Epithelial cell of proximal tubule (primary cell): ENCODE data around the gene ADAMTS9. TPM values are rescaled to one million over a fixed set of nuclear protein-coding genes. Genes with fewer than 3 reads are reported as not detected.
A peak's percentile ranks its signal among the peaks of the same experiment; 100 is the strongest.

Experiments
- DNase-seq: peaks from one replicate; pipeline ENCODE4 v3.0.0-alpha.2; 2011; ENCODE audit warnings: low read depth
- H3K4me3 ChIP-seq: 2 replicates; pipeline ENCODE4 v1.5.1; 2011; ENCODE audit warnings: low read depth, mild to moderate bottlenecking, low read length
- CTCF ChIP-seq: conservative IDR thresholded peaks from 2 replicates; pipeline ENCODE4 v1.5.1; 2012; ENCODE audit warnings: low read depth, mild to moderate bottlenecking, low read length
- total RNA-seq: library from RNA; depleted of rRNA; stranded (reverse); fragments of >200 nt; gene quantifications from 2 replicates; pipeline ENCODE4 v1.2.3, GENCODE V29; 2015

Gene ADAMTS9
- total RNA-seq, 1 donor from 2014 or later, result 92.7 TPM

- TF ChIP-seq CTCF, result no peak
These were observed 18.1 kb upstream of the ADAMTS9 start for GRCh38 chr3:64705946-64706345.

GRCh38 chr3:64696896-64697295, 9.1 kb upstream of the ADAMTS9 start:
- no peak for TF ChIP-seq CTCF
- H3K4me3 ChIP-seq, result no peak overlapping the region
- no peak for DNase-seq

More at GRCh38 chr3:64705946-64706345, 18.1 kb upstream of the ADAMTS9 start:
- no peak overlapping the region for H3K4me3 ChIP-seq
- no peak for DNase-seq

GRCh38 chr3:64694114-64694513, 6.3 kb upstream of the ADAMTS9 start:
- H3K4me3 ChIP-seq, result no peak overlapping the region
- no peak for TF ChIP-seq CTCF
- DNase-seq, result no peak

GRCh38 chr3:64693031-64693430, 5.2 kb upstream of the ADAMTS9 start:
- H3K4me3 ChIP-seq, result no peak overlapping the region
- DNase-seq, result no peak
- TF ChIP-seq CTCF, result no peak

- no peak for DNase-seq
- TF ChIP-seq CTCF, result no peak
- no peak overlapping the region for H3K4me3 ChIP-seq
These were observed 3.3 kb upstream of the ADAMTS9 start for GRCh38 chr3:64691051-64691450.

GRCh38 chr3:64687086-64687780, 567 bp downstream of the ADAMTS9 start:
- DNase-seq, result no peak
- TF ChIP-seq CTCF, result no peak
- H3K4me3 ChIP-seq, result peak overlapping the region; percentile 83

GRCh38 chr3:64686446-64686908, 1.3 kb downstream of the ADAMTS9 start:
- TF ChIP-seq CTCF, result no peak
- no peak for DNase-seq
- H3K4me3 ChIP-seq, result peak overlapping the region; percentile 83
